Hematopoietic multipotent progenitor cell (in vitro differentiated cells): Measurements from ENCODE around the gene SIRT3. TPM values are rescaled to one million over a fixed set of nuclear protein-coding genes. Genes with fewer than 3 reads are reported as not detected.
"Not testable (repeated sequence)": the region's sequence is repeated elsewhere in the genome, so short reads cannot be mapped to it uniquely, and the experiment has no call there.

ENCODE experiments used
- DNase-seq, 3 donors: peaks; one replicate each; pipeline ENCODE4 v3.0.0-alpha.2; 2011 to 2015; ENCODE audit warnings: low read depth in 2 of 3, low spot score in 2 of 3
- total RNA-seq: library from RNA; depleted of rRNA; stranded (reverse); fragments of >200 nt; gene quantifications from one replicate; pipeline ENCODE4 v1.2.3, GENCODE V29; 2012

SIRT3 gene
- total RNA-seq, 1 donor, result 17.8 TPM

DNA sequence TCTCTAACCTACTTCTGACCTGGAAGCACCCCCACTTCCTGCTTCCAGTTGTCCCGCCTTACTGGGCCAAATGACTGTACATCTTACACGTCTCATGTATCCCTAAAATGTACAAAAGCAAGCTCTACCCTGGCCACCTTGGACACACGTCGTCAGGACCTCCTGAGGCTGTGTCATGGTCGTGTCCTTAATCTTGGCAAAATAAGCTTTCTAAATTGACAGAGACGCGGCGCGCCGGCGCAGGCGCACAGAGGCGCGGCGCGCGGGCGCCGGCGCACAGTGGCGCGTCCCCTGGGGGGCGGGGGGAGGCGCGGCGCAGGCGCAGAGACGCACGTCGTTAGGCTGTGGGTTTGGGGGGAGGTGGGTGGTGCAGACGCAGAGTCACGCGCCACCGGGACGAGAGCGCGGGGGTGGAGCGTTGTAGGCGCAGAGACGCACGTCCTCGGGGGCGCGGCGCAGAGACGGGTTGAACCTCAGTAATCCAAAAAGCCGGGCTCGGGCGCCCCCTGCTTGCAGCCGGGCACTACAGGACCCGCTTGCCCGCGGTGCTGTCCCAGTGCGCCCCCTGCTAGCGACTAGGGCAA lies 46.9 kb downstream of the SIRT3 start:
- DNase-seq, result not testable (repeated sequence)

DNA sequence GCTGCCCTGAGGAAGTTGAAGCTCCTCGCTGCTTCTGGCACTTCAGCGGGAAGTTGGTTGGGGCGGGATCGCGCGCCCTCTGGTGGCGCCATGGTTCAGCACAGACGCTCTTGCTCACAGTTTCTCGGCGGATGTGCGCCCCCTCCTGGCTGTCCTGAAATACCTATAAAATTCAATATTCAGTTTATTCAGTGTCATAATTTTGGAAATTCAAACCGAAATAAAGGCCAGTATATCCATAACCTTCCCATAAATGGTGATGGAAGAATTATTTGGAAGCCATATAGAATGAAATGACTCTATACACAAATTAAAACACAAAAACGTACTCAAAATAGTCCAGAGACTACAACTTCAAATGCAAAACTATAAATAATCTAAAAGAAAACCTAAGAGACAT lies 55.9 kb downstream of the SIRT3 start:
- not testable (repeated sequence) for DNase-seq

Other genes with a start within 250 kb of the SIRT3 start
- gene SCGB1C1, start 43.3 kb downstream of the SIRT3 start, total RNA-seq, result not detected
- gene BET1L, start 28.9 kb downstream of the SIRT3 start, total RNA-seq, result 27.2 TPM
- 97.5 TPM for gene RIC8A, start 28.6 kb downstream of the SIRT3 start, total RNA-seq
- 73.2 TPM for gene PSMD13, start 634 bp upstream of the SIRT3 start, total RNA-seq
- 0.54 TPM for gene NLRP6, start 42.1 kb upstream of the SIRT3 start, total RNA-seq
- 35.3 TPM for gene PGGHG, start 52.8 kb upstream of the SIRT3 start, total RNA-seq
- not detected for gene IFITM5, start 63.2 kb upstream of the SIRT3 start, total RNA-seq
- gene IFITM2, start 71.5 kb upstream of the SIRT3 start, total RNA-seq, result 200 TPM
- 78.1 TPM for gene IFITM1, start 77.7 kb upstream of the SIRT3 start, total RNA-seq
- gene IFITM3, start 84.5 kb upstream of the SIRT3 start, total RNA-seq, result 50.6 TPM
- 3.5 TPM for gene B4GALNT4, start 133.2 kb upstream of the SIRT3 start, total RNA-seq
- gene PKP3, start 157.9 kb upstream of the SIRT3 start, total RNA-seq, result 0.27 TPM
- 75.7 TPM for gene SIGIRR, start 178.7 kb upstream of the SIRT3 start, total RNA-seq
- gene ANO9, start 205.7 kb upstream of the SIRT3 start, total RNA-seq, result 7.0 TPM
- 42.3 TPM for gene PTDSS2, start 213.9 kb upstream of the SIRT3 start, total RNA-seq